ENCODE results near the gene SYNE2.

SYNE2 gene

DNA sequence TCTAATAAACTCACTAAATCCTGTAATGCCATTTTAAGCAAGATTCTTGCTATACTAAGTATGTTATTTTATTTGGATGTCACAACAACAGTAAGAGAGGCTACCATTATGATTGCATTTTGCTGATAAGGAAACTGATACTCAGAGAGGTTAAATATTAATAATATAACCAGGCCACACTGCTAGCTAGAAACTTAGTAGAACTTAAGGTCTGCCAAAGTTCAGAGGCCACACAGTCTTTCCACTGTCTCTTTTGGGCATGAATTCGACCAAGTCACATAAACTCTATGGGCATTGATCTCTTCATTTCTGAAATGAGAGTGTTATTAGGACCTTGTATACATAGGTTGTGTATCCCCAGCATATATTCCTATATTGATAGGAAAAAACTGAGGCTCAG lies 147.9 kb downstream of the SYNE2 start:
- H3K27me3 ChIP-seq (ENCODE audit: insufficient read depth, poor library complexity, severe bottlenecking) = no peaks in the 10 kb centered on the region
- TF ChIP-seq, protein P1, sequence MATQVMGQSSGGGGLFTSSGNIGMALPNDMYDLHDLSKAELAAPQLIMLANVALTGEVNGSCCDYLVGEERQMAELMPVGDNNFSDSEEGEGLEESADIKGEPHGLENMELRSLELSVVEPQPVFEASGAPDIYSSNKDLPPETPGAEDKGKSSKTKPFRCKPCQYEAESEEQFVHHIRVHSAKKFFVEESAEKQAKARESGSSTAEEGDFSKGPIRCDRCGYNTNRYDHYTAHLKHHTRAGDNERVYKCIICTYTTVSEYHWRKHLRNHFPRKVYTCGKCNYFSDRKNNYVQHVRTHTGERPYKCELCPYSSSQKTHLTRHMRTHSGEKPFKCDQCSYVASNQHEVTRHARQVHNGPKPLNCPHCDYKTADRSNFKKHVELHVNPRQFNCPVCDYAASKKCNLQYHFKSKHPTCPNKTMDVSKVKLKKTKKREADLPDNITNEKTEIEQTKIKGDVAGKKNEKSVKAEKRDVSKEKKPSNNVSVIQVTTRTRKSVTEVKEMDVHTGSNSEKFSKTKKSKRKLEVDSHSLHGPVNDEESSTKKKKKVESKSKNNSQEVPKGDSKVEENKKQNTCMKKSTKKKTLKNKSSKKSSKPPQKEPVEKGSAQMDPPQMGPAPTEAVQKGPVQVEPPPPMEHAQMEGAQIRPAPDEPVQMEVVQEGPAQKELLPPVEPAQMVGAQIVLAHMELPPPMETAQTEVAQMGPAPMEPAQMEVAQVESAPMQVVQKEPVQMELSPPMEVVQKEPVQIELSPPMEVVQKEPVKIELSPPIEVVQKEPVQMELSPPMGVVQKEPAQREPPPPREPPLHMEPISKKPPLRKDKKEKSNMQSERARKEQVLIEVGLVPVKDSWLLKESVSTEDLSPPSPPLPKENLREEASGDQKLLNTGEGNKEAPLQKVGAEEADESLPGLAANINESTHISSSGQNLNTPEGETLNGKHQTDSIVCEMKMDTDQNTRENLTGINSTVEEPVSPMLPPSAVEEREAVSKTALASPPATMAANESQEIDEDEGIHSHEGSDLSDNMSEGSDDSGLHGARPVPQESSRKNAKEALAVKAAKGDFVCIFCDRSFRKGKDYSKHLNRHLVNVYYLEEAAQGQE (IDR thresholded peaks at IDR 0.05; ENCODE audit: insufficient replicate concordance, low read depth) = no peak
- TF ChIP-seq, protein P2, sequence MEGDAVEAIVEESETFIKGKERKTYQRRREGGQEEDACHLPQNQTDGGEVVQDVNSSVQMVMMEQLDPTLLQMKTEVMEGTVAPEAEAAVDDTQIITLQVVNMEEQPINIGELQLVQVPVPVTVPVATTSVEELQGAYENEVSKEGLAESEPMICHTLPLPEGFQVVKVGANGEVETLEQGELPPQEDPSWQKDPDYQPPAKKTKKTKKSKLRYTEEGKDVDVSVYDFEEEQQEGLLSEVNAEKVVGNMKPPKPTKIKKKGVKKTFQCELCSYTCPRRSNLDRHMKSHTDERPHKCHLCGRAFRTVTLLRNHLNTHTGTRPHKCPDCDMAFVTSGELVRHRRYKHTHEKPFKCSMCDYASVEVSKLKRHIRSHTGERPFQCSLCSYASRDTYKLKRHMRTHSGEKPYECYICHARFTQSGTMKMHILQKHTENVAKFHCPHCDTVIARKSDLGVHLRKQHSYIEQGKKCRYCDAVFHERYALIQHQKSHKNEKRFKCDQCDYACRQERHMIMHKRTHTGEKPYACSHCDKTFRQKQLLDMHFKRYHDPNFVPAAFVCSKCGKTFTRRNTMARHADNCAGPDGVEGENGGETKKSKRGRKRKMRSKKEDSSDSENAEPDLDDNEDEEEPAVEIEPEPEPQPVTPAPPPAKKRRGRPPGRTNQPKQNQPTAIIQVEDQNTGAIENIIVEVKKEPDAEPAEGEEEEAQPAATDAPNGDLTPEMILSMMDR (IDR thresholded peaks at IDR 0.05; ENCODE audit: insufficient read depth, low read length) = no peak
- TF ChIP-seq GABPA (IDR thresholded peaks at IDR 0.05; ENCODE audit: low read depth) (no peak), POLR2AphosphoS5 (IDR thresholded peaks at IDR 0.05; ENCODE audit: low read depth) (no peak), SPI1 (IDR thresholded peaks at IDR 0.05; ENCODE audit: borderline replicate concordance, low read depth) (no peak)
- H3K4me3 ChIP-seq (replicated peaks; ENCODE audit: insufficient read depth, low read length) = no peak overlapping the region
- no peak for DNase-seq (ENCODE audit: low read depth in 1 of 2, low spot score in 1 of 2)
- H3K27ac ChIP-seq (replicated peaks) = no peak overlapping the region

DNA sequence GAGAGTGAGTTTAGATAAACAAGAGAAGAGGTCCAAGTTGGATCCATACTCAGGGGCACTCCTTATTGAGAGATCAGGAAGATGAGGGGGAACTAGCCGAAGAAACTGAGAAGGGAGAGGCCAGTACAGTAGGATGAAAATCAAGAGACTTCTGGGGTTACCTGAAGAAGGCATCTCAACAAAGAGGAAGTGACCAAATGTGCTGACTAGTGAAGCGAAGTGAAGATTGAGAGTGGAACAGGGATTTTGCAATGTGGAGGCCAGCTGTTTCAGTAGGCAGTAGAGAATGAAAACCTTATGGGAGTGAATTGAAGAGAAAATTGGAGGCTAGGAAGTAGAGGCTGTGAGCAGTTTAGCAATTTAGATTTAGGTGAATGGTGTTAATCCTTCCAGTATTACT lies 153.0 kb downstream of the SYNE2 start:
- Histone ChIP-seq H3K27me3 (ENCODE audit: insufficient read depth, poor library complexity, severe bottlenecking) (no peaks in the 10 kb centered on the region), H3K4me3 (replicated peaks; ENCODE audit: insufficient read depth, low read length) (no peak overlapping the region), H3K27ac (replicated peaks) (no peak overlapping the region)
- no peak for DNase-seq (ENCODE audit: low read depth in 1 of 2, low spot score in 1 of 2)
- TF ChIP-seq SPI1 (IDR thresholded peaks at IDR 0.05; ENCODE audit: borderline replicate concordance, low read depth) (no peak), GABPA (IDR thresholded peaks at IDR 0.05; ENCODE audit: low read depth) (no peak), POLR2AphosphoS5 (IDR thresholded peaks at IDR 0.05; ENCODE audit: low read depth) (no peak)
- TF ChIP-seq, protein P2 (IDR thresholded peaks at IDR 0.05; ENCODE audit: insufficient read depth, low read length) = no peak
- TF ChIP-seq, protein P1 (IDR thresholded peaks at IDR 0.05; ENCODE audit: insufficient replicate concordance, low read depth) = no peak

DNA sequence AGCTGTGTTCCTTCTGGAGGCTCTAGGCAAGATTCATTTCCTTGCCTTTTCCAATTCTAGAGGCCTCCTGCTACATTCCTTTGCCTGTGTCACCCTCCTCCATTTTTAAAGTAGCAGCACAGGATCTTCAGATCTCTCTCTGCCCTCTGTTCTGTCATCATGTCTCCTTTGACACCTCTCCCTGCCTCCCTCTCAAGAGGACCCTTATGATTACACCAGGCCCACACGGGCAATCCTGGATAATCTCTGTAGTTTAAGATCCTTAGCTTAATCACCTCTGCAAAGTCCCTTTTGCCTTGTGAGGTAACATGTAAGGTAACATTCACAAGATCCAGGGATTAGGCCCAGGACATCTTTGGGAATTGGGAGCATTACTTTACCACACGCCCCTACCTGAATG lies 155.2 kb downstream of the SYNE2 start:
- TF ChIP-seq, protein P2 (IDR thresholded peaks at IDR 0.05; ENCODE audit: insufficient read depth, low read length) = no peak
- TF ChIP-seq SPI1 (IDR thresholded peaks at IDR 0.05; ENCODE audit: borderline replicate concordance, low read depth) (no peak), POLR2AphosphoS5 (IDR thresholded peaks at IDR 0.05; ENCODE audit: low read depth) (no peak), GABPA (IDR thresholded peaks at IDR 0.05; ENCODE audit: low read depth) (no peak)
- TF ChIP-seq, protein P1 (IDR thresholded peaks at IDR 0.05; ENCODE audit: insufficient replicate concordance, low read depth) = no peak
- DNase-seq (ENCODE audit: low read depth in 1 of 2, low spot score in 1 of 2) = no peak
- H3K27ac ChIP-seq (replicated peaks) = no peak overlapping the region
- no peak overlapping the region for H3K4me3 ChIP-seq (replicated peaks; ENCODE audit: insufficient read depth, low read length)
- no peaks in the 10 kb centered on the region for H3K27me3 ChIP-seq (ENCODE audit: insufficient read depth, poor library complexity, severe bottlenecking)

All from HL-60 (cell line).